GM21390 (cell line): ENCODE data around the gene HHAT.

Source experiments
- ATAC-seq: cut with Tn5 transposase; IDR thresholded peaks from one replicate; pipeline ENCODE4 v1.9.1; 2021; ENCODE audit not compliant: unreplicated experiment

Gene HHAT

GRCh38 chr1:210588357-210588756 is 259.7 kb downstream of the HHAT start:
- no peak for ATAC-seq

GRCh38 chr1:210588946-210589345 is 260.2 kb downstream of the HHAT start:
- ATAC-seq = no peak

GRCh38 chr1:210591214-210591613 is 262.5 kb downstream of the HHAT start:
- no peak for ATAC-seq

- no peak for ATAC-seq
Observed at GRCh38 chr1:210594605-210595004, 265.9 kb downstream of the HHAT start.

GRCh38 chr1:210596641-210597040 is 267.9 kb downstream of the HHAT start:
- ATAC-seq = no peak

- ATAC-seq = peak; percentile 86
Observed at GRCh38 chr1:210597555-210598134, 268.9 kb downstream of the HHAT start.

GRCh38 chr1:210598135-210598652 is 269.5 kb downstream of the HHAT start:
- no peak for ATAC-seq

- ATAC-seq = no peak
Observed at GRCh38 chr1:210600421-210601159, 271.9 kb downstream of the HHAT start.

- no peak for ATAC-seq
Observed at GRCh38 chr1:210603123-210603522, 274.4 kb downstream of the HHAT start.

GRCh38 chr1:210605099-210605498 is 276.4 kb downstream of the HHAT start:
- ATAC-seq = no peak

- ATAC-seq = no peak
Observed at GRCh38 chr1:210607361-210607760, 278.7 kb downstream of the HHAT start.

- ATAC-seq = no peak
Observed at GRCh38 chr1:210608767-210609166, 280.1 kb downstream of the HHAT start.

- no peak for ATAC-seq
Observed at GRCh38 chr1:210616356-210616755, 287.7 kb downstream of the HHAT start.

GRCh38 chr1:210617293-210617692 is 288.6 kb downstream of the HHAT start:
- ATAC-seq = no peak

- no peak for ATAC-seq
Observed at GRCh38 chr1:210618369-210618768, 289.7 kb downstream of the HHAT start.

- no peak for ATAC-seq
Observed at GRCh38 chr1:210620867-210621488, 292.3 kb downstream of the HHAT start.

GRCh38 chr1:210621712-210622111 is 293.0 kb downstream of the HHAT start:
- no peak for ATAC-seq

GRCh38 chr1:210624722-210625121 is 296.0 kb downstream of the HHAT start:
- ATAC-seq = no peak

- ATAC-seq = no peak
Observed at GRCh38 chr1:210625715-210626114, 297.0 kb downstream of the HHAT start.

- no peak for ATAC-seq
Observed at GRCh38 chr1:210626341-210626740, 297.6 kb downstream of the HHAT start.

- ATAC-seq = no peak
Observed at GRCh38 chr1:210627755-210628154, 299.1 kb downstream of the HHAT start.

- no peak for ATAC-seq
Observed at GRCh38 chr1:210629276-210629675, 300.6 kb downstream of the HHAT start.
